Measurements from ENCODE around the gene KLB. TPM values are rescaled to one million over a fixed set of nuclear protein-coding genes. Genes with fewer than 3 reads are reported as not detected.

Gene KLB
- total RNA-seq, result under 0.01 and 0.22 TPM in 2 replicates

GRCh38 chr4:39406763-39407583, at the start of gene KLB:
Gene KLB (plus strand): TSS chr4:39406930. CDS start chr4:39406950, 20 bp downstream.

GRCh38 chr4:39365830-39366771, 40.6 kb upstream of the KLB start, which contains the start of gene RFC1:
Gene RFC1 (minus strand): TSS chr4:39366362. CDS start chr4:39366241, 121 bp downstream.

GRCh38 chr4:39458505-39459300, 52.0 kb downstream of the KLB start, which contains the start of the genes LIAS and RPL9:
Gene LIAS (plus strand): TSS chr4:39459056. CDS start chr4:39459118, 62 bp downstream.
Gene RPL9 (minus strand): TSS chr4:39458922. CDS start chr4:39458439, 483 bp downstream.

Other genes starting within 250 kb of the KLB start
- 28.3 and 29.8 TPM in 2 replicates for gene WDR19, start 224.4 kb upstream of the KLB start, total RNA-seq
- gene RFC1, start 40.6 kb upstream of the KLB start, total RNA-seq, result 58.4 and 63.0 TPM in 2 replicates
- 2,848 and 3,678 TPM in 2 replicates for gene RPL9, start 52.0 kb downstream of the KLB start, total RNA-seq
- gene LIAS, start 52.1 kb downstream of the KLB start, total RNA-seq, result 3.8 and 5.1 TPM in 2 replicates
- gene UGDH, start 120.5 kb downstream of the KLB start, total RNA-seq, result 30.8 and 38.0 TPM in 2 replicates
- 21.7 and 33.5 TPM in 2 replicates for gene SMIM14, start 231.9 kb downstream of the KLB start, total RNA-seq